HepG2 (cell line): ENCODE measurements around the gene C3orf70. TPM values are rescaled to one million over a fixed set of nuclear protein-coding genes. Genes with fewer than 3 reads are reported as not detected.

Experiments used
- ATAC-seq: fragments of 200-7000 bp; cut with Tn5 transposase; 3 replicates; pipeline ENCODE4 v1.9.1; 2020; ENCODE audit warnings: mild to moderate bottlenecking, moderate library complexity
- BruUV-seq: library from RNA; stranded (reverse); fragments of 400-500 nt; replicated peaks from 2 replicates; lab custom pipeline; 2021; lab: Mats Ljungman, UMichigan
- CTCF ChIA-PET: fragments of 300-600 bp; formaldehyde crosslinking; extraction: SDS; loops from one replicate; lab custom pipeline; 2021; ENCODE audit warnings: low total read pairs, inconsistent platforms, low intra/inter-chr PET ratio; lab: Yijun Ruan, JAX
- POLR2A ChIA-PET: fragments of 350-600 bp; sonication (Branson Sonifier 250); formaldehyde crosslinking; loops from one replicate; lab custom pipeline; 2020; ENCODE audit warnings: antibody characterized with exemption, inconsistent platforms; lab: Yijun Ruan, JAX
- DNase-seq: peaks from one replicate; pipeline ENCODE4 v3.0.0-alpha.2; 2015; ENCODE audit warnings: low spot score
- FAIRE-seq: peaks from 3 replicates; lab custom pipeline; 2011; peaks lifted over from hg19 to GRCh38; lab: Jason Lieb, UNC
- H2AFZ ChIP-seq: one replicate; pipeline ENCODE4 v1.6.1; 2011; ENCODE audit warnings: low read length, inconsistent platforms
- H3K27ac ChIP-seq: fragments of 300-600 bp; 3 replicates; pipeline ENCODE4 v1.8.0; 2011; ENCODE audit warnings: mixed run types, mild to moderate bottlenecking, mixed read lengths, low read length, inconsistent platforms; ENCODE audit not compliant: insufficient read depth; ENCODE audit errors: extremely low read length
- H3K27me3 ChIP-seq, 2 experiments: fragments of 200-600 bp in 1 of 2; 2 replicates in 1 of 2; 3 replicates in 1 of 2; pipeline versions ENCODE4 v1.6.0 to v1.8.0; 2011; ENCODE audit warnings: low read length in 2 of 2, mild to moderate bottlenecking in 2 of 2, moderate library complexity in 2 of 2, inconsistent platforms in 1 of 2; ENCODE audit not compliant: insufficient read depth in 2 of 2, control insufficient read depth in 1 of 2
- H3K36me3 ChIP-seq, 2 experiments: fragments of 200-600 bp in 1 of 2; replicated peaks in 1 of 2; 2 replicates in 1 of 2; 3 replicates in 1 of 2; pipeline versions ENCODE4 v1.5.1 to v1.8.0; 2011; ENCODE audit warnings: low read length in 2 of 2, inconsistent platforms in 1 of 2; ENCODE audit not compliant: insufficient read depth in 2 of 2, control insufficient read depth in 1 of 2
- H3K4me1 ChIP-seq: 2 replicates; pipeline ENCODE4 v1.5.1; 2012; ENCODE audit warnings: low read length, inconsistent platforms; ENCODE audit not compliant: insufficient read depth
- H3K4me2 ChIP-seq: 2 replicates; pipeline ENCODE4 v1.6.0; 2011; ENCODE audit warnings: low read depth, low read length, inconsistent platforms
- H3K4me3 ChIP-seq, 3 experiments: fragments of 200-600 bp in 1 of 3; sonication (generic), shearing (Covaris generic) in 1 of 3; replicated peaks in 1 of 3; 2 replicates each; pipeline ENCODE4 v1.5.1; 2011 to 2016; ENCODE audit warnings: low read length in 3 of 3, inconsistent platforms in 2 of 3, low read depth in 2 of 3, mild to moderate bottlenecking in 2 of 3, control low read depth in 1 of 3, mixed read lengths in 1 of 3; ENCODE audit not compliant: insufficient read depth in 1 of 3
- H3K79me2 ChIP-seq: one replicate; pipeline ENCODE4 v1.6.1; 2011; ENCODE audit warnings: low read length, inconsistent platforms; ENCODE audit not compliant: insufficient read depth
- H3K9ac ChIP-seq: 2 replicates; pipeline ENCODE4 v1.6.0; 2011; ENCODE audit warnings: mild to moderate bottlenecking, low read depth, low read length, inconsistent platforms; ENCODE audit not compliant: insufficient read depth
- H3K9me3 ChIP-seq: 2 replicates; pipeline ENCODE4 v1.5.1; 2012; ENCODE audit warnings: mild to moderate bottlenecking, low read length
- H4K20me1 ChIP-seq: 2 replicates; pipeline ENCODE4 v1.6.0; 2011; ENCODE audit warnings: inconsistent platforms, mild to moderate bottlenecking, low read length, moderate library complexity; ENCODE audit not compliant: insufficient read depth
- CREB1 ChIP-seq, 2 experiments: fragments of 450-650 bp in 1 of 2; IDR thresholded peaks; 2 replicates each; pipeline ENCODE4 v1.6.1; 2016 to 2017; ENCODE audit warnings: control low read depth in 1 of 2, mild to moderate bottlenecking in 1 of 2, missing compliant biosample characterization in 1 of 2, missing genetic modification characterization in 1 of 2
- EP300 ChIP-seq, 3 experiments: sonication (generic) in 1 of 3; formaldehyde crosslinking in 1 of 3; IDR thresholded peaks; 2 replicates each; pipeline versions ENCODE4 v1.5.1 to v1.6.1; 2011 to 2020; ENCODE audit warnings: low read depth in 2 of 3, low read length in 2 of 3, borderline replicate concordance in 1 of 3, improper control_type of control experiment in 1 of 3, mild to moderate bottlenecking in 1 of 3, missing genetic modification reagents in 1 of 3, moderate library complexity in 1 of 3
- HNRNPH1 ChIP-seq: fragments of 200-400 bp; formaldehyde crosslinking; optimal IDR thresholded peaks from 2 replicates; pipeline ENCODE3; 2017; ENCODE audit warnings: mild to moderate bottlenecking, low read depth, low read length
- MTF1 ChIP-seq: sonication (generic); formaldehyde crosslinking; IDR thresholded peaks from 2 replicates; pipeline ENCODE4 v1.5.0; 2020; ENCODE audit warnings: missing genetic modification reagents
- SRSF4 ChIP-seq: fragments of 200-400 bp; formaldehyde crosslinking; IDR thresholded peaks from one replicate; pipeline ENCODE4 v1.6.1; 2018; ENCODE audit warnings: mild to moderate bottlenecking, low read depth, low read length, moderate library complexity; ENCODE audit not compliant: poor library complexity, severe bottlenecking
- STAG1 ChIP-seq: sonication (generic); formaldehyde crosslinking; IDR thresholded peaks from 2 replicates; pipeline ENCODE4 v1.4.0; 2020; ENCODE audit warnings: missing genetic modification reagents
- ZBTB49 ChIP-seq: sonication (generic); formaldehyde crosslinking; IDR thresholded peaks from 2 replicates; pipeline ENCODE4 v1.4.0; 2020; ENCODE audit warnings: missing genetic modification reagents, borderline replicate concordance
- ZNF501 ChIP-seq: sonication (generic); formaldehyde crosslinking; IDR thresholded peaks from 2 replicates; pipeline ENCODE4 v1.5.1; 2020; ENCODE audit warnings: mild to moderate bottlenecking, moderate library complexity, missing genetic modification reagents
- WGBS: methylation state at CpG from one replicate; pipeline ENCODE4 v1.1.6; 2017; ENCODE audit warnings: low lambda C conversion rate; 5-methylcytosine and 5-hydroxymethylcytosine counted together
- in situ Hi-C: cut with HindIII; loops from 2 replicates; pipeline ENCODE4 v1.10.0; 2017; ENCODE audit warnings: low pct_unique_long_range_greater_than_20kb; ENCODE audit not compliant: extremely low pct_ligation_motif_present
- intact Hi-C: fragments of 100-400 bp; cut with micrococcal nuclease; formaldehyde crosslinking; loops from one replicate; pipeline ENCODE4 v1.10.0; 2022; ENCODE audit not compliant: unreplicated experiment
- polyA plus RNA-seq, 8 experiments: library from polyadenylated mRNA; depleted of rRNA in 3 of 8; stranded (reverse) in 7 of 8; unstranded in 1 of 8; fragments of >200 nt; fragmentation: Illumina TruSeq in 4 of 8; extraction: Trizol in 4 of 8; gene quantifications; 2 replicates each; pipeline versions ENCODE4 v1.2.1 to v1.2.3, GENCODE V29; 2011 to 2016; ENCODE audit warnings: low read depth in 4 of 8, missing spikeins in 1 of 8, mixed read lengths in 1 of 8; ENCODE audit not compliant: insufficient read depth in 1 of 8
- total RNA-seq, 5 experiments: library from RNA; depleted of rRNA; stranded (reverse); fragments of >200 nt; fragmentation: Illumina TruSeq; extraction: Trizol; gene quantifications; 2 replicates each; pipeline ENCODE4 v1.2.3, GENCODE V29; 2016; ENCODE audit warnings: low read depth in 1 of 5
- TF ChIP-seq, protein P1 (sequence below): sonication (generic); formaldehyde crosslinking; IDR thresholded peaks from 2 replicates; pipeline ENCODE4 v1.4.0; 2020; ENCODE audit warnings: mild to moderate bottlenecking, missing genetic modification reagents

The C3orf70 gene
- total and polyA plus RNA-seq, 2 of the 13 experiments (the other 11 are each of a cell fraction or from before 2014, with no cell fraction given) = 0.79 to 2.4 TPM

- TF ChIP-seq ZBTB49 (CRISPR knock-in tag) (no peak), SRSF4 (no peak), MTF1 (no peak), EP300 (IDR thresholded peaks at IDR 0.05; ENCODE audit: low read depth in 2 of 2, low read length in 2 of 2) (no peak), EP300 (CRISPR knock-in tag; IDR thresholded peaks at IDR 0.05; ENCODE audit: borderline replicate concordance) (no peak)
- TF ChIP-seq, protein P1, sequence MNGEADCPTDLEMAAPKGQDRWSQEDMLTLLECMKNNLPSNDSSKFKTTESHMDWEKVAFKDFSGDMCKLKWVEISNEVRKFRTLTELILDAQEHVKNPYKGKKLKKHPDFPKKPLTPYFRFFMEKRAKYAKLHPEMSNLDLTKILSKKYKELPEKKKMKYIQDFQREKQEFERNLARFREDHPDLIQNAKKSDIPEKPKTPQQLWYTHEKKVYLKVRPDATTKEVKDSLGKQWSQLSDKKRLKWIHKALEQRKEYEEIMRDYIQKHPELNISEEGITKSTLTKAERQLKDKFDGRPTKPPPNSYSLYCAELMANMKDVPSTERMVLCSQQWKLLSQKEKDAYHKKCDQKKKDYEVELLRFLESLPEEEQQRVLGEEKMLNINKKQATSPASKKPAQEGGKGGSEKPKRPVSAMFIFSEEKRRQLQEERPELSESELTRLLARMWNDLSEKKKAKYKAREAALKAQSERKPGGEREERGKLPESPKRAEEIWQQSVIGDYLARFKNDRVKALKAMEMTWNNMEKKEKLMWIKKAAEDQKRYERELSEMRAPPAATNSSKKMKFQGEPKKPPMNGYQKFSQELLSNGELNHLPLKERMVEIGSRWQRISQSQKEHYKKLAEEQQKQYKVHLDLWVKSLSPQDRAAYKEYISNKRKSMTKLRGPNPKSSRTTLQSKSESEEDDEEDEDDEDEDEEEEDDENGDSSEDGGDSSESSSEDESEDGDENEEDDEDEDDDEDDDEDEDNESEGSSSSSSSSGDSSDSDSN (CRISPR knock-in tag) = no peak
Observed at GRCh38 chr3:185087419-185087818, 65.4 kb downstream of the C3orf70 start (continued).

GRCh38 chr3:185084901-185085300 is 68.0 kb downstream of the C3orf70 start:
- Histone ChIP-seq H3K27ac (no peak overlapping the region), H3K9me3 (no peaks in the 10 kb centered on the region), H3K79me2 (no peaks in the 10 kb centered on the region), H4K20me1 (no peaks in the 10 kb centered on the region), H3K9ac (no peak overlapping the region), H2AFZ (no peak overlapping the region), H3K4me1 (no peaks in the 10 kb centered on the region), H3K4me2 (no peak overlapping the region), H3K4me3 (no peak overlapping the region), H3K27me3 (peaks cover 0 to 1% of the 10 kb centered on the region in 2 experiments; a peak in 2 of 5 replicates), H3K36me3 (no peaks in the 10 kb centered on the region; a peak in 1 of 5 replicates)
- ChIA-PET CTCF (no interaction called here), POLR2A (no interaction called here)
- no peak for ATAC-seq
- BruUV-seq = no TSS peak
- TF ChIP-seq HNRNPH1 (no peak), CREB1 (IDR thresholded peaks at IDR 0.05) (no peak), CREB1 (CRISPR knock-in tag; IDR thresholded peaks at IDR 0.05) (no peak), ZNF501 (CRISPR knock-in tag) (no peak), STAG1 (CRISPR knock-in tag) (peak; percentile 31; the same call in 1 of the 2 replicates)
- no peak for DNase-seq
- intact Hi-C loops = no loop called here
- FAIRE-seq = no peak
- WGBS = 56% methylated on average over 5 of the region's 5 CpGs
- in situ Hi-C loops = no loop called here
